Stimulated activated naive CD8-positive, alpha-beta T cell treated with anti-CD3 and anti-CD28 coated beads, Interleukin-15, amount 100 ng/mL, for 72 hours (primary cell): ENCODE measurements around the gene DRD4.

Source experiments
- ATAC-seq: fragments of 150-1000 bp; cut with Tn5 transposase; 2 replicates; pipeline ENCODE4 v1.10.0; 2021; ENCODE audit warnings: mild to moderate bottlenecking, moderate library complexity
- DNase-seq, 2 donors: peaks; one replicate each; pipeline ENCODE4 v3.0.0; 2021 to 2022
- H3K27ac Mint-ChIP-seq, 2 donors: one replicate each; pipeline ENCODE4 v1.8.0; 2022; ENCODE audit warnings: mild to moderate bottlenecking in 2 of 2, mixed read lengths in 2 of 2, moderate library complexity in 2 of 2
- H3K27me3 Mint-ChIP-seq: one replicate; pipeline ENCODE4 v1.8.0; 2022; ENCODE audit warnings: mixed read lengths
- H3K4me1 Mint-ChIP-seq: one replicate; pipeline ENCODE4 v1.8.0; 2022; ENCODE audit warnings: mild to moderate bottlenecking, mixed read lengths
- H3K4me3 Mint-ChIP-seq, 2 donors: one replicate each; pipeline ENCODE4 v1.8.0; 2022; ENCODE audit warnings: mild to moderate bottlenecking in 2 of 2, mixed read lengths in 2 of 2, moderate library complexity in 1 of 2
- H3K9me3 Mint-ChIP-seq, 2 donors: one replicate each; pipeline ENCODE4 v1.8.0; 2022; ENCODE audit warnings: mixed read lengths in 2 of 2

The DRD4 gene

DNA sequence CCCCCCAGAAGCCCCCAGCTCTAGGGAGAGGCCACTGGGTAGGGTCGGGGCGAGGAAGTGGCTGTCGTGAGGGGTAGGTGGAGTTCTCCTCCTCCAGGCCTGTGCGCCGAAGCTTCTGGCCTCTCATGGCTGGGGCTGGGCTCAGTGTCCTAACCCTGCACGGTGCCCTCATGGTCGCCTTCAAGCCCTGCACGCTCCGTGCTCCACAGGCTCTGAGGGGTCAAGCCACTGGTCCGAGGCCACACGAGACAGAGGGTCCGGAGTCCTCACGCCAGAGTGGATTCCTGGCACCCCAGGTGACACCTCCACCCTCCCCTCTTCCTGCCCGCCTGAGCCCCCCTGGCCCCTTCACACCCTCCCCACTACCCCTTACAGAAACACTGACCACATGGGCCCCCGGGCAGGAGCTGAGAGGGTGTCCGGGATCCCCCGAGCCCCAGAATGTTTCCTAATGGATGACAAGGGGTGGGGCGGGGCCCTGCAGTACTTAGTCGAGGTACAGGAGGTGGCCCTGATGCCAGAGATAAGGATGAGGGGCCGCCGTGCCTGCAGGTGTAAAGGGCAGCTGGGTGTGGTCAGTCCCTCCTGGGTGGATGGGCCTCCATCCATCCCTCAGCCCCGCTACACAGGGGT lies 11.3 kb upstream of the DRD4 start:
- DNase-seq, result peak in 1 of 2 donors; percentile 11
- Mint-ChIP-seq H3K27ac (no peak overlapping the region), H3K4me1 (peaks cover 33% of the 10 kb centered on the region), H3K4me3 (peak overlapping the region in 1 of 2 donors; percentile 33), H3K9me3 (no peaks in the 10 kb centered on the region), H3K27me3 (peaks cover 41% of the 10 kb centered on the region)
- no peak for ATAC-seq

- peaks cover 33% of the 10 kb centered on the region for H3K4me1 Mint-ChIP-seq
- DNase-seq (no peak), ATAC-seq (peak; percentile 5)
- H3K4me3 Mint-ChIP-seq, result peak within 1 kb of the TSS; percentile 62 to 72
- peak within 1 kb of the TSS in 1 of 2 donors; percentile 48 for H3K27ac Mint-ChIP-seq
- peaks cover 41% of the 10 kb centered on the region for H3K27me3 Mint-ChIP-seq
- H3K9me3 Mint-ChIP-seq, result no peaks in the 10 kb centered on the region
Measured at GRCh38 chr11:626475-627307, 10.4 kb upstream of the DRD4 start, which contains the start of gene SCT. SCT (minus strand) TSS chr11:627181; CDS start chr11:627143, 38 bp downstream.

DNA sequence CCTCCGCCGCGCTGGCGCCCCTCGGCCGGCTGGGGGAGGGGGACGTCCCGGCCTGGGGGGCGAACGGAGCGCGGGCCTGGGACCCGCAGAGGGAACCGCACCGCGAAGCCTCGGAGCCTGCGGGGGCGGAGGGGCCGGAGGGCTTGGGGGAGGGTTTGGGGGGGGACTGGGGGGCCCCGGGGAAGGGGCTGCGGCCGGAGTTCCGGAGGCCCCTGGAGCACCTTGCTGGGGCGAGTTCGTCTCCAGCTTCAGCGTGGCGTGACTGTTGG lies 9.8 kb upstream of the DRD4 start:
- peak overlapping the region in 1 of 2 donors; percentile 72 for H3K4me3 Mint-ChIP-seq

GRCh38 chr11:628056-628455 lies 9.0 kb upstream of the DRD4 start:
- peak overlapping the region in 1 of 2 donors; percentile 74 for H3K27ac Mint-ChIP-seq
- peaks cover 33% of the 10 kb centered on the region for H3K4me1 Mint-ChIP-seq
- peaks cover 41% of the 10 kb centered on the region for H3K27me3 Mint-ChIP-seq
- H3K4me3 Mint-ChIP-seq, result peak overlapping the region; percentile 62 to 72
- DNase-seq, result no peak
- ATAC-seq, result no peak
- H3K9me3 Mint-ChIP-seq, result no peaks in the 10 kb centered on the region

More for the DNA sequence above, 9.8 kb upstream of the DRD4 start:
- Mint-ChIP-seq H3K9me3 (no peaks in the 10 kb centered on the region), H3K27ac (no peak overlapping the region), H3K27me3 (peaks cover 41% of the 10 kb centered on the region), H3K4me1 (peaks cover 33% of the 10 kb centered on the region)
- ATAC-seq (no peak), DNase-seq (no peak)

- ATAC-seq (peak; percentile 33), DNase-seq (no peak)
- peaks cover 33% of the 10 kb centered on the region for H3K4me1 Mint-ChIP-seq
- H3K27me3 Mint-ChIP-seq, result peaks cover 41% of the 10 kb centered on the region
- no peaks in the 10 kb centered on the region for H3K9me3 Mint-ChIP-seq
- H3K27ac Mint-ChIP-seq, result peak overlapping the region; percentile 71 to 74
- peak overlapping the region; percentile 71 to 72 for H3K4me3 Mint-ChIP-seq
Measured at GRCh38 chr11:629237-629583, 7.9 kb upstream of the DRD4 start.

GRCh38 chr11:630871-631270 lies 6.2 kb upstream of the DRD4 start:
- no peak for DNase-seq
- H3K27ac Mint-ChIP-seq, result no peak overlapping the region
- H3K4me1 Mint-ChIP-seq, result peaks cover 39% of the 10 kb centered on the region
- no peak for ATAC-seq
- no peak overlapping the region for H3K4me3 Mint-ChIP-seq
- peaks cover 33% of the 10 kb centered on the region for H3K27me3 Mint-ChIP-seq
- no peaks in the 10 kb centered on the region for H3K9me3 Mint-ChIP-seq

DNA sequence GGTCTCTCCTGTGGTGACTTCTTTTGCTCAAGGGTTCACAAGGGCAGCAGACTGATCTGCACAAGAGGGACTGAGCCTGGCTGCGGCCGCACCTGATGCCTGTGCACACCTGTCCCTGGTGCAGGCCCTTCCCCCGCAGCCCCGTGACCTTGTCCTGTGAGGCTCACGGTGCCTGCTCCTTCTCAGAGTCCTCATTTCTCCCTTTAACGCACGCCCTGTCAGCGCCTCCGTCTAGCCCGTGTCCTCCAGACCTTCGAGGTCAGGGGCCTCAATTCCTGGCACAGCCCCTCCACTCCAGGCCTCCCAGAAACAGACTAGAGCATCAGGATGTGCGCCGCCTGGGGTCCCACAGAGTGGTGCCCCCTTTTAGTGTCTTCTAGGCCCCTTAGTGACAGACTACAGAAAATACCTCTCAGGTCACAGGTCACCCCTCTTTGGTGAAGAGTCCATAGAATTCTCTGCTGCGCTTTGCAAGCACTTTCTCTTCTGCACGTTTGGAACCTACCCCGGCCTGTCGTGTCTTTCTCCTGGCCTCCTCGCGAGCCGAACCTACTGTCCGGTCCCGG lies 1.0 kb upstream of the DRD4 start:
- Mint-ChIP-seq H3K9me3 (no peaks in the 10 kb centered on the region), H3K27me3 (peaks cover 52% of the 10 kb centered on the region), H3K4me3 (peak overlapping the region in 1 of 2 donors; percentile 31), H3K4me1 (peaks cover 38% of the 10 kb centered on the region), H3K27ac (no peak overlapping the region)
- DNase-seq (no peak), ATAC-seq (no peak)

- H3K27me3 Mint-ChIP-seq, result peaks cover 52% of the 10 kb centered on the region
- H3K9me3 Mint-ChIP-seq, result no peaks in the 10 kb centered on the region
- peak overlapping the region in 1 of 2 donors; percentile 62 for H3K27ac Mint-ChIP-seq
- peaks cover 38% of the 10 kb centered on the region for H3K4me1 Mint-ChIP-seq
- ATAC-seq, result no peak
- DNase-seq, result no peak
- H3K4me3 Mint-ChIP-seq, result peak overlapping the region; percentile 47 to 81
Measured at GRCh38 chr11:637333-637592, 194 bp downstream of the DRD4 start.

DNA sequence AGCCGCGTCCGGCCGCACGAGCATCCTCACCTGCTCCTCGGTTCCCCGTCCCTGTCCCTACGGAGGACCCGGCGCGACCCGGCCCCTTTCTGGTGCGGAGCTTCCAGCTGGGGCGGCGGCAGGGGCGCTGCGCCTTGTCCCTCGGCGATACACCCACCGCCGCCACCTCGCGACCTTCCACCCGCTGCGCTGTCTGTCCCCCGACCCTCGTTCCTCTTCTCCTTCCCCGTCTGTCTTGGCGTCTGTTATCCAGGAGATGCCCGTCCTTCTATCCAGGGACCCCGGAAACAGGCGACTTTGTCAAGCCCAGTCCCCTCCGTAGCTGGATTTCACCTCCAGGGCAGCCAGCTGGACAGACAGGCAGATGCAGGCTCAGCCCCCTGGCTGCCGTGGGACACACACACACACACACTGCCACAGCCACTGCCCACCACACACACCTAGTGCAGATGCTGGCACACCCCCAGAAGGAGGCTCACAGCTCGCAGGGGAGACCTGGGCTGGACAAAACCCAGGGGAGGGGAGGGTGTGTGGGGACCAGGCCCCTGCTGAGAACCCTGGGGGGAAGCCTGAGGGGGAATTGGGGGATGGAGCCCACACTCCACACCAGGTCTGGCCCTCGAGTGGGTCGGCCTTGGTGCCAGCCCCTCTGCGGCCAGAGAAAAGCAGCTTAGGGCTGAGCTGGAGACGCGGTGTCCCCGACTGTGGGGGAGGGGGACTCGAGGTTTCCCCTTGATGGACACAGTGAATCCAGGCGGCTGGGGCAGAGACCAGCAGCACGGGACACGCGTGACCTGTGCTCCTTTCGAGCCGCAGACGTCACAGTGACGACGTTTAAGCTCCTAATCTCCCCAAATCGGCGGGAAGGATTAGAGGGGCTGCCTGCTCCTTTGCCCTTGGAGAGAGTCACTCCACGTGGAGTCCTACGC lies 788 bp downstream of the DRD4 start:
- H3K27me3 Mint-ChIP-seq, result peaks cover 52% of the 10 kb centered on the region
- H3K27ac Mint-ChIP-seq, result peak overlapping the region in 1 of 2 donors; percentile 62
- DNase-seq, result no peak
- peak overlapping the region; percentile 47 to 81 for H3K4me3 Mint-ChIP-seq
- H3K4me1 Mint-ChIP-seq, result peaks cover 44% of the 10 kb centered on the region
- H3K9me3 Mint-ChIP-seq, result no peaks in the 10 kb centered on the region
- ATAC-seq, result no peak

DNA sequence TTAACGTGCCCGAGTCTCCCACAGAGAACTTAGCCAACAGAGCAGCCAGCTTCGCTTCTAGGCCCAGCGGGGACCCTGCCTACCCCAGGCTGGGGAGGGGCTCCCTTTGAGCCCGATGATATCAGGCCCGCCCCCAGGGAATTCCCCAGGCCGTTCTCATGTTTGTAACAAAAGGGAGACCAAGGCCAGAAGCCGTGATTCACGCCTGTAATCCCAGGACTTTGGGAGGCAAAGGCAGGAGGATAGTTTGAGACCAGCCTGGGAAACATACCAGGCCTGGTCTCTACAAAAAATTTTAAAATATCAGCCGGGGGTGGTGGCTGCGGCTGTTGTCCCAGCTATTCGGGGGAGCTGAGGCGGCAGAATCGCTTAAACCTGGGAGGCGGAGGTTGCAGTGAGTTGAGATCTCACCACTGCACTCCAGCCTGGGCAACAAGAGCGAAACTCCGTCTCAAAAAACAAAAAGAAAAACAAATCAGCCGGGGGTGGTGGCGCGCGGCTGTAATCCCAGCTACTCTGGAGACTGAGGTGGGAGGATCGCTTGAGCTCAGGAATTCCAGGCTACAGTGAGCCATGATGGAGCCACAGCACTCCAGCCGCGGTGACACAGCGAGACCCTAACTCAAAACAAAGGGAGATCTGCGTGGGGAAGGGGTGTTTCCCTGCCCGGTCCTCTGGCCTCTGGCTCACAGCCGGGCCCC lies 1.7 kb downstream of the DRD4 start:
- H3K4me1 Mint-ChIP-seq, result peaks cover 45% of the 10 kb centered on the region
- H3K9me3 Mint-ChIP-seq, result no peaks in the 10 kb centered on the region
- peaks cover 52% of the 10 kb centered on the region for H3K27me3 Mint-ChIP-seq
- peak overlapping the region in 1 of 2 donors; percentile 57 for H3K4me3 Mint-ChIP-seq
- no peak for DNase-seq
- no peak for ATAC-seq
- no peak overlapping the region for H3K27ac Mint-ChIP-seq

- ATAC-seq (peak; percentile 11), DNase-seq (no peak)
- H3K27me3 Mint-ChIP-seq, result peaks cover 52% of the 10 kb centered on the region
- no peaks in the 10 kb centered on the region for H3K9me3 Mint-ChIP-seq
- H3K27ac Mint-ChIP-seq, result no peak overlapping the region
- H3K4me3 Mint-ChIP-seq, result peak overlapping the region in 1 of 2 donors; percentile 57
- H3K4me1 Mint-ChIP-seq, result peaks cover 45% of the 10 kb centered on the region
Measured at GRCh38 chr11:639332-639955, 2.4 kb downstream of the DRD4 start.

GRCh38 chr11:640021-640706 lies 3.1 kb downstream of the DRD4 start:
- DNase-seq (no peak), ATAC-seq (peak; percentile 39)
- peak overlapping the region in 1 of 2 donors; percentile 54 for H3K27ac Mint-ChIP-seq
- H3K27me3 Mint-ChIP-seq, result peaks cover 52% of the 10 kb centered on the region
- H3K4me1 Mint-ChIP-seq, result peaks cover 45% of the 10 kb centered on the region
- H3K4me3 Mint-ChIP-seq, result peak overlapping the region in 1 of 2 donors; percentile 72
- H3K9me3 Mint-ChIP-seq, result no peaks in the 10 kb centered on the region

DNA sequence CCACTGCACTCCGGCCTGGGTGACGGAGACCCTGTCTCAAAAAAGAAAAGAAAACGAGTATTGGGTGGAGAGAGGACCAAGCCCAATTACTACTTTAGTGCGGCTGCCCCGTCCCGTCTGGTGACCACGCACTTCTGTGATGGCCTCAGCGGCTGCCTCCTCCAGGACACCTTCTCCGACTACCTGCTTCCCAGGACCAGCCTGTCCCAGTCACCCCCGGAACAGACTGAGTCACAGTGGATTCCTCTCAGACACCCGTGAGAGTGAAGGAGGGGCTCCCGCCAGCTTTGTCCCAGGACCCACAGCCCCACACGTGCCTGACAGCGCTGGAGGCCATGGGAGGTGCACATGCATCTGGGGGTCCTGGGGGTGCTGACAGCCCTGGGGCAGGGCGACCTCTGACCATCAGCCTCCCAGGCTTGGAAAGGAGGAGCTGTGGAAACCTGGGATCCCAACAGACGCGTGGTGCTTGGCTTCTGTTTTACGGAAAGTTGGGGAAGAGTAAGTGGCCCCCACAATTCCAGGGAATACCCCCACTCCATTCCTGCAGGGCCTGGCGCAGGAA lies 4.8 kb downstream of the DRD4 start:
- ATAC-seq (no peak), DNase-seq (no peak)
- Mint-ChIP-seq H3K4me3 (no peak overlapping the region), H3K27me3 (peaks cover 35% of the 10 kb centered on the region), H3K27ac (no peak overlapping the region), H3K9me3 (no peaks in the 10 kb centered on the region), H3K4me1 (peaks cover 40% of the 10 kb centered on the region)

DNA sequence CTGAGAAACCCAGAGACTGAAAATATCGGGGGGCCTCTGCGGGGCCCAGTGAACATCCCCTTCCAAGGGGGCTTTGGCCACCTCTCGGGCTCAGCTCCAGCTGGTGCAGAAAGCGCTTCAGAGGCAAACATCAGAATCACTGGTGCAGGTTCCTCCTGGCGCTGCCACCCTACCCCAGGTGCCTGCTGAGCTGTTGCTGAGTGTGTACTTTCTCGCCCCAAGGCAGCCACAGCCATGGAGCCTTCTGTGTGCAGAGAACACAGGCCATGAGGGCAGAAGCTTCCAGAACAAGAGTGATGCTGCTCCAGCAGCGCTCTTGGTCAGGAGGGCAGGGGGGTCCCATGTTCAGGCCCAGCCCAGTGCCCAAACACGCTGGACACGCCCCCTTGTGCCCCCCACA lies 6.3 kb downstream of the DRD4 start:
- no peak for DNase-seq
- no peaks in the 10 kb centered on the region for H3K9me3 Mint-ChIP-seq
- no peak for ATAC-seq
- peaks cover 20% of the 10 kb centered on the region for H3K27me3 Mint-ChIP-seq
- H3K4me3 Mint-ChIP-seq, result no peak overlapping the region
- peaks cover 30% of the 10 kb centered on the region for H3K4me1 Mint-ChIP-seq
- no peak overlapping the region for H3K27ac Mint-ChIP-seq
